ENCODE results near the gene UMAD1. TPM values are rescaled to one million over a fixed set of nuclear protein-coding genes. Genes with fewer than 3 reads are reported as not detected.

UMAD1 gene
- total and polyA plus RNA-seq, 4 donors = 7.7 to 19.2 (median 12.2) TPM

DNA sequence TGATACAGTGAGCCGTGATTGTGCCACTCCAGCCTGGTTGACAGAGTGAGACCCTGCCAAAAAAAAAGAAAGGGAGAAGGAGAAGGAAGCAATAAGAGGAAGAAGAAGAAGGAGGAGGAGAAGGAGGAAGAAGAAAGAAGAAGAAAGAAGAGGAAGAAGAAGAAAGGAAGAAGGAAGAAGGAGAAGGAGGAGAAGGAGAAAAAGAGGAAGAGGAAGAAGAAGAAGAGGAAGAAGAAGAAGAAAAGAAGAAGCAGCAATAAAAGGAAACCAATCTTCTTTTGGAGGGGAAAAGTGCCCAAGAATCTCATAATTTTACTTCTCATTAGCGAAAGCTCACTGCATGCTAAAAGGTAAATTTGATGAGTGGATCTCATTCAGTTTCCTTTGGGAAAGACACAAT, 242.3 kb downstream of the UMAD1 start:
- TF ChIP-seq, protein P1, sequence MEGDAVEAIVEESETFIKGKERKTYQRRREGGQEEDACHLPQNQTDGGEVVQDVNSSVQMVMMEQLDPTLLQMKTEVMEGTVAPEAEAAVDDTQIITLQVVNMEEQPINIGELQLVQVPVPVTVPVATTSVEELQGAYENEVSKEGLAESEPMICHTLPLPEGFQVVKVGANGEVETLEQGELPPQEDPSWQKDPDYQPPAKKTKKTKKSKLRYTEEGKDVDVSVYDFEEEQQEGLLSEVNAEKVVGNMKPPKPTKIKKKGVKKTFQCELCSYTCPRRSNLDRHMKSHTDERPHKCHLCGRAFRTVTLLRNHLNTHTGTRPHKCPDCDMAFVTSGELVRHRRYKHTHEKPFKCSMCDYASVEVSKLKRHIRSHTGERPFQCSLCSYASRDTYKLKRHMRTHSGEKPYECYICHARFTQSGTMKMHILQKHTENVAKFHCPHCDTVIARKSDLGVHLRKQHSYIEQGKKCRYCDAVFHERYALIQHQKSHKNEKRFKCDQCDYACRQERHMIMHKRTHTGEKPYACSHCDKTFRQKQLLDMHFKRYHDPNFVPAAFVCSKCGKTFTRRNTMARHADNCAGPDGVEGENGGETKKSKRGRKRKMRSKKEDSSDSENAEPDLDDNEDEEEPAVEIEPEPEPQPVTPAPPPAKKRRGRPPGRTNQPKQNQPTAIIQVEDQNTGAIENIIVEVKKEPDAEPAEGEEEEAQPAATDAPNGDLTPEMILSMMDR (IDR thresholded peaks at IDR 0.05; ENCODE audit: control extremely low read depth, extremely low read depth) = no peak
- H3K9me3 ChIP-seq (ENCODE audit: control insufficient read depth in 4 of 4, insufficient read depth in 3 of 4, low read length in 3 of 4) = no peaks in the 10 kb centered on the region
- H3K27ac ChIP-seq (ENCODE audit: low read depth in 1 of 2, low read length in 1 of 2) = no peak overlapping the region
- no peaks in the 10 kb centered on the region for H3K4me1 ChIP-seq (ENCODE audit: control insufficient read depth in 5 of 5, insufficient read depth in 5 of 5, low read length in 5 of 5)
- DNase-seq = no peak
- H3K27me3 ChIP-seq (ENCODE audit: control insufficient read depth in 3 of 3, insufficient read depth in 3 of 3, low read length in 2 of 3) = no peaks in the 10 kb centered on the region
- WGBS, 2 donors = 91 to 92% methylated on average over 2 of the region's 2 CpGs
- no peak for ATAC-seq (ENCODE audit: insufficient read depth, low FRiP score)
- no peak overlapping the region for H3K9ac ChIP-seq (ENCODE audit: insufficient read depth in 1 of 2, low read length in 2 of 2)
- H3K36me3 ChIP-seq (ENCODE audit: control insufficient read depth in 4 of 4, insufficient read depth in 4 of 4, low read length in 4 of 4) = no peaks in the 10 kb centered on the region
- no peak overlapping the region for H3K4me3 ChIP-seq

DNA sequence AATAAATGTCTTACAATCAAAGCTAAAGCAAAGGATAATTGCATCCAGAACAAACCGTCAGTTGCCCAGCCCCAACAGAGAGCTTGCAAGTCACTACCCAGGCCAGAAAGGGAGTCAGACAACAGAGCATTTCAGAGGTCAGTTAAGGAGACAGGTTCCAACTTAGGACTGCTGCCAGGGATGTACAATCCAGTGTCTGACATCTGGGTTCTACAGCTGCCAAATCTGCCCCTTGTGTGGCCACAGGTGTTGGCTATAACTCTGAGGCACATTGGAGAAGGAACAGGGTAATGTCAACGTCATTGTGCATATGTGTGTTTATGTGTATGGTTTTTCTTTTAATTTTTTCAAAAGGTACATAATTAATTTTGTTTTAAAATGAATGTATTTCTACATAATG, 242.8 kb downstream of the UMAD1 start:
- ATAC-seq (ENCODE audit: insufficient read depth, low FRiP score) (no peak), DNase-seq (no peak)
- Histone ChIP-seq H3K27ac (ENCODE audit: low read depth in 1 of 2, low read length in 1 of 2) (no peak overlapping the region), H3K27me3 (ENCODE audit: control insufficient read depth in 3 of 3, insufficient read depth in 3 of 3, low read length in 2 of 3) (no peaks in the 10 kb centered on the region), H3K9me3 (ENCODE audit: control insufficient read depth in 4 of 4, insufficient read depth in 3 of 4, low read length in 3 of 4) (no peaks in the 10 kb centered on the region), H3K4me3 (no peak overlapping the region), H3K4me1 (ENCODE audit: control insufficient read depth in 5 of 5, insufficient read depth in 5 of 5, low read length in 5 of 5) (no peaks in the 10 kb centered on the region), H3K9ac (ENCODE audit: insufficient read depth in 1 of 2, low read length in 2 of 2) (no peak overlapping the region), H3K36me3 (ENCODE audit: control insufficient read depth in 4 of 4, insufficient read depth in 4 of 4, low read length in 4 of 4) (no peaks in the 10 kb centered on the region)
- 92 to 95% methylated on average over 2 of the region's 2 CpGs for WGBS, 2 donors
- TF ChIP-seq, protein P1 (IDR thresholded peaks at IDR 0.05; ENCODE audit: control extremely low read depth, extremely low read depth) = no peak

DNA sequence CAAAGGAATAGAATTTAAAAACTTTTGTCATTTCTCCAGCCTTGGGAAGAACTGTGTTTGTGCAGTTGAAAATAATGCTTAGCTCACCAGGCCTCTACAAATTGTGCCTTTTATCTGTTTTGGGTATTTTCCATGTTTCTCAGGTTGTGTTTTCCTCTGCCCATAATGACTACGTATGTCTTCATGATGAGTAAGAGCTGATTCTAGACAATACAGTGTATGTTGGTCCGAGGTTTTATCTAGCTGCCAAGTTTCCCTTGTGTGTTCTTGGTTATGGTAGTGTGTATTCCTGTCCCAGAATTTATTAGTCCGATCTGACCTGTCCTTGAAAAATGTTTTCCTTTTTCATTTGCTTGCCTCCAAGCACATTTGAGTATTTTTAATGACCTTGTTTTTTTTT, 244.3 kb downstream of the UMAD1 start:
- H3K9ac ChIP-seq (ENCODE audit: insufficient read depth in 1 of 2, low read length in 2 of 2) = no peak overlapping the region
- ATAC-seq (ENCODE audit: insufficient read depth, low FRiP score) (no peak), DNase-seq (no peak)
- WGBS, 2 donors = 54 to 59% methylated on average over 3 of the region's 3 CpGs
- no peak overlapping the region for H3K27ac ChIP-seq (ENCODE audit: low read depth in 1 of 2, low read length in 1 of 2)
- H3K27me3 ChIP-seq (ENCODE audit: control insufficient read depth in 3 of 3, insufficient read depth in 3 of 3, low read length in 2 of 3) = no peaks in the 10 kb centered on the region
- TF ChIP-seq, protein P1 (IDR thresholded peaks at IDR 0.05; ENCODE audit: control extremely low read depth, extremely low read depth) = no peak
- H3K4me3 ChIP-seq = no peak overlapping the region
- H3K9me3 ChIP-seq (ENCODE audit: control insufficient read depth in 4 of 4, insufficient read depth in 3 of 4, low read length in 3 of 4) = no peaks in the 10 kb centered on the region
- H3K4me1 ChIP-seq (ENCODE audit: control insufficient read depth in 5 of 5, insufficient read depth in 5 of 5, low read length in 5 of 5) = no peaks in the 10 kb centered on the region
- no peaks in the 10 kb centered on the region for H3K36me3 ChIP-seq (ENCODE audit: control insufficient read depth in 4 of 4, insufficient read depth in 4 of 4, low read length in 4 of 4)
